Loucy (cell line): Measurements from ENCODE around the gene NAGPA.
A peak's percentile ranks its signal among the peaks of the same experiment; 100 is the strongest.

Experiments
- H2AFZ ChIP-seq: fragments of 200-600 bp; sonication (generic); 2 replicates; pipeline ENCODE4 v1.6.0; 2016; ENCODE audit warnings: antibody characterized with exemption, mild to moderate bottlenecking, low read length, moderate library complexity
- H3F3A ChIP-seq: fragments of 200-600 bp; 2 replicates; pipeline ENCODE4 v1.6.0; 2016; ENCODE audit warnings: antibody characterized with exemption, low read depth, mild to moderate bottlenecking
- H3K27me3 ChIP-seq: fragments of 200-600 bp; sonication (generic); 2 replicates; pipeline ENCODE4 v1.6.1; 2014; ENCODE audit warnings: low read length, mild to moderate bottlenecking; ENCODE audit not compliant: insufficient read depth, poor library complexity, severe bottlenecking
- H3K36me3 ChIP-seq: fragments of 200-600 bp; sonication (generic); 2 replicates; pipeline ENCODE4 v1.6.1; 2016; ENCODE audit warnings: low read length; ENCODE audit not compliant: insufficient read depth
- H3K4me1 ChIP-seq: fragments of 200-600 bp; sonication (generic); 2 replicates; pipeline ENCODE4 v1.5.1; 2014; ENCODE audit warnings: low read length, mild to moderate bottlenecking; ENCODE audit not compliant: insufficient read depth, poor library complexity, severe bottlenecking
- H3K4me2 ChIP-seq: fragments of 200-600 bp; sonication (generic); 2 replicates; pipeline ENCODE4 v1.6.0; 2014; ENCODE audit warnings: antibody characterized with exemption, low read length, low read depth, mild to moderate bottlenecking; ENCODE audit not compliant: poor library complexity, severe bottlenecking
- H3K4me3 ChIP-seq: fragments of 200-600 bp; sonication (generic); 2 replicates; pipeline ENCODE4 v1.5.1; 2014; ENCODE audit warnings: low read length, mild to moderate bottlenecking, mixed read lengths; ENCODE audit not compliant: poor library complexity, severe bottlenecking
- H3K79me2 ChIP-seq: fragments of 200-600 bp; sonication (generic); 2 replicates; pipeline ENCODE4 v1.6.1; 2014; ENCODE audit warnings: low read length; ENCODE audit not compliant: insufficient read depth
- H3K9ac ChIP-seq: fragments of 200-600 bp; sonication (generic); 2 replicates; pipeline ENCODE4 v1.6.0; 2014; ENCODE audit warnings: mild to moderate bottlenecking, low read depth, low read length, moderate library complexity; ENCODE audit not compliant: poor library complexity, severe bottlenecking
- H3K9me2 ChIP-seq: fragments of 200-600 bp; sonication (generic); replicated peaks from 2 replicates; pipeline ENCODE4 v1.6.1; 2016; ENCODE audit warnings: low read depth, low read length, mixed read lengths
- H3K9me3 ChIP-seq: fragments of 200-600 bp; sonication (generic); 2 replicates; pipeline ENCODE4 v1.6.1; 2014; ENCODE audit warnings: mild to moderate bottlenecking, antibody characterized with exemption, low read length, low read depth; ENCODE audit not compliant: insufficient read depth
- H4K20me1 ChIP-seq: fragments of 200-600 bp; sonication (generic); 2 replicates; pipeline ENCODE4 v1.6.0; 2014; ENCODE audit warnings: antibody characterized with exemption, low read length, mild to moderate bottlenecking; ENCODE audit not compliant: insufficient read depth, poor library complexity, severe bottlenecking
- CTCF ChIP-seq: fragments of 200-600 bp; sonication (generic); conservative IDR thresholded peaks from 2 replicates; pipeline ENCODE4 v1.5.1; 2014; ENCODE audit warnings: mild to moderate bottlenecking, antibody characterized with exemption, low read length
- EZH2phosphoT487 ChIP-seq: fragments of 200-600 bp; IDR thresholded peaks from 2 replicates; pipeline ENCODE4 v1.6.1; 2018; ENCODE audit warnings: antibody characterized with exemption, mild to moderate bottlenecking, moderate library complexity, borderline replicate concordance

Gene NAGPA

GRCh38 chr16:5056352-5056751, 22.6 kb upstream of the NAGPA start:
- Histone ChIP-seq H3K79me2 (no peaks in the 10 kb centered on the region), H3K9ac (no peak overlapping the region), H3K9me3 (no peaks in the 10 kb centered on the region), H2AFZ (0 out of 2 replicates have a peak overlapping the region, but pooled peaks have one; percentile 55), H3K36me3 (no peaks in the 10 kb centered on the region), H3F3A (no peaks in the 10 kb centered on the region), H3K4me1 (no peaks in the 10 kb centered on the region), H3K27me3 (no peaks in the 10 kb centered on the region), H4K20me1 (no peaks in the 10 kb centered on the region), H3K4me3 (no peak overlapping the region), H3K4me2 (no peak overlapping the region), H3K9me2 (no peaks in the 10 kb centered on the region)
- TF ChIP-seq CTCF (peak; percentile 62), EZH2phosphoT487 (no peak)

GRCh38 chr16:5054876-5055865, 21.4 kb upstream of the NAGPA start:
- H3F3A ChIP-seq = no peaks in the 10 kb centered on the region
- no peak overlapping the region for H3K4me3 ChIP-seq
- TF ChIP-seq EZH2phosphoT487 (no peak), CTCF (no peak)

GRCh38 chr16:5046914-5047313, 13.2 kb upstream of the NAGPA start:
- Histone ChIP-seq H4K20me1 (no peaks in the 10 kb centered on the region), H3K36me3 (no peaks in the 10 kb centered on the region), H3K27me3 (no peaks in the 10 kb centered on the region), H3F3A (no peaks in the 10 kb centered on the region), H3K4me3 (no peak overlapping the region), H3K9ac (no peak overlapping the region), H3K4me1 (no peaks in the 10 kb centered on the region), H3K4me2 (no peak overlapping the region), H3K79me2 (no peaks in the 10 kb centered on the region), H2AFZ (no peak overlapping the region), H3K9me3 (no peaks in the 10 kb centered on the region), H3K9me2 (no peaks in the 10 kb centered on the region)
- no peak for TF ChIP-seq EZH2phosphoT487
- no peak for TF ChIP-seq CTCF

More at GRCh38 chr16:5054876-5055865, 21.4 kb upstream of the NAGPA start:
- no peaks in the 10 kb centered on the region for H3K79me2 ChIP-seq
- no peak overlapping the region for H2AFZ ChIP-seq
- no peaks in the 10 kb centered on the region for H3K27me3 ChIP-seq
- H3K9me3 ChIP-seq = no peaks in the 10 kb centered on the region
- no peaks in the 10 kb centered on the region for H4K20me1 ChIP-seq
- no peaks in the 10 kb centered on the region for H3K4me1 ChIP-seq
- H3K9me2 ChIP-seq = no peaks in the 10 kb centered on the region
- no peaks in the 10 kb centered on the region for H3K36me3 ChIP-seq
- H3K4me2 ChIP-seq = no peak overlapping the region
- no peak overlapping the region for H3K9ac ChIP-seq
